Anterior cingulate cortex (tissue), 58 donors: ENCODE measurements around the gene TIGD4.
"Not testable (repeated sequence)": the region's sequence is repeated elsewhere in the genome, so short reads cannot be mapped to it uniquely, and the experiment has no call there.

Experiments used
- DNase-seq, 58 donors: peaks; one replicate each; lab custom pipeline; 2025; lab: John Stamatoyannopoulos, UW

TIGD4 gene

GRCh38 chr4:152784490-152785350, 5.2 kb upstream of the TIGD4 start:
- DNase-seq: no peak

- peak in 28 of 58 donors; percentile 14 to 71 (median 51) for DNase-seq
Measured at GRCh38 chr4:152780267-152780778, 793 bp upstream of the TIGD4 start.

GRCh38 chr4:152778656-152779512, 646 bp downstream of the TIGD4 start:
- peak in 28 of 58 donors; percentile 4 to 62 (median 39) for DNase-seq

DNA sequence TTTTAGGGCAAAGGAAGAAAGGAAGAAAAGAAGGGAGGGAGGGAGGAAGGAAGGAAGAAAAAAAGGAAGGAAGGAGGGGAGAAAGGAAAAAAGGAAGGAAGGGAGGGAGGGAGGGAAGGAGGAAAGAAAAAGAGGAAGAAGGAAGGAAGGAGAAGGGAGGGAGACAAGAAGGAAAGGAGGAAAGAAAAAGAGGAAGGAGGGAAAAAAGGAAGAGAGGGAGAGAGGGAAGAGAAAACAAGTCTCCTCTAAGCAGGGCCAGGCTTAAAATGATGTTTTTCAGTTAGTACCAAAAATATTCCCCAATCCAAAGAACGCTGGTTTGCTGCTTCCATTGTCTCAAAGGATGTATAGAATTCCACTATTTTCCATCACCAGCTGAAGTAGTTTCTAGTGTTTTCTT, 2.0 kb downstream of the TIGD4 start:
- DNase-seq: no peak

- DNase-seq: no peak
Measured at GRCh38 chr4:152776352-152776751, 3.2 kb downstream of the TIGD4 start.

DNA sequence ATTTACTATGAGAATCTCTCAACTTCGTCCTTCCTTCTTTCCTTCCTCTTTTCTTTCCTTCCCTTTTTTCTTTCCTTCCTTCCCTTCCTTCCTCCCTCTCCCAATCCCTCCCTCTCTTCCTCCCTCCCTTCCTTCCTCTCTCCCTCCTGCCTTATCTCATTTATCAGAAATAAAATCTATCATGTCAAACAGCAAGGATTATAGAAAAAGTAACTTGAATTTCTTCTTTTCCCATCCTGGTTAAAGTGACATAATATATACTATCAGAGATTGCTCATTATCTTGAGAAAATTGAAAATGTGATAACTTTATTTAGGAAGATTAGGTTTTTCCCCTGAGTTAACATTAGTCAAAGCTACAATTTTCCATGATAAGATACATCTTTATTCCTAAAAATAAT, 5.6 kb downstream of the TIGD4 start:
- DNase-seq: no peak

DNA sequence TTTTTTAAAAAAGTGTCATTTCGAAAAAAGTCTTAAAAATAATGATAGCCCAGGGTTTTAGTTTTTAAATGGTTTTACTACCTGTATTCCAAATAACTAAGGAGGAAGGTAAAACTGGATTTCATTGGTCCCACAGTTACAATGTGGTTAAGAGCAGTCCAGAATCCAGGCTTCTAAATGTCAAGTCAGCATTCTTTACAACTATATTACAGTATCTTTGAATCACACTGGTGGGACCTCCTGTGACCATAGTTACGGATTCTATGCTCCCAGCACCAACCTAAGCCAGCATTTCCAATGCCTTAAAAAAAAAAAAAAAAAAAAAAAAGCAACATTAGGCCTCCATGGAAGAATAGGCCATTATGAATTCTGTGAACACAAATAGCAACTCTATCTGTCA, 6.2 kb downstream of the TIGD4 start:
- no peak for DNase-seq

- peak in 1 of 58 donors; percentile 19 for DNase-seq
Measured at GRCh38 chr4:152771741-152772533, 7.6 kb downstream of the TIGD4 start.

- not testable (repeated sequence) for DNase-seq
Measured at GRCh38 chr4:152765069-152765737, 14.3 kb downstream of the TIGD4 start.

GRCh38 chr4:152763796-152764195, 15.7 kb downstream of the TIGD4 start:
- DNase-seq: no peak

GRCh38 chr4:152748619-152749018, 30.9 kb downstream of the TIGD4 start:
- no peak for DNase-seq

DNA sequence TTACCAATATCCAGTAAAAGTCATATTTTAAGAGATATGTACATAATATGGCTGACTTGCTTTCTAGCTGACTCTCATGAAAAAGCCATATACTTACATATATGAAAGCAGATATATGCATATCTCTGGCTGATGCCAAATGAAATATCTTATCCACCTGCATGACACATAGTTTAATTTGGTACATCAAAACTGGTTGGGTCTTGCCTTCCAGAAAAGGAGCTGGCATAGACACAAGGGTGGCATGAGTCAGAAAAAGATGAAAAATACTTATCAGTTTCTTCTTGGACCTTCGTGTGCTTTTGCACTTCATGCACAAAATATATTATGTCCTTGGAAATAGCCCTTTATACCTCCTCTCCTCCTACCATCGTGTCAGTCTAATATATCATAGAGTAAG, 32.1 kb downstream of the TIGD4 start:
- no peak for DNase-seq

DNA sequence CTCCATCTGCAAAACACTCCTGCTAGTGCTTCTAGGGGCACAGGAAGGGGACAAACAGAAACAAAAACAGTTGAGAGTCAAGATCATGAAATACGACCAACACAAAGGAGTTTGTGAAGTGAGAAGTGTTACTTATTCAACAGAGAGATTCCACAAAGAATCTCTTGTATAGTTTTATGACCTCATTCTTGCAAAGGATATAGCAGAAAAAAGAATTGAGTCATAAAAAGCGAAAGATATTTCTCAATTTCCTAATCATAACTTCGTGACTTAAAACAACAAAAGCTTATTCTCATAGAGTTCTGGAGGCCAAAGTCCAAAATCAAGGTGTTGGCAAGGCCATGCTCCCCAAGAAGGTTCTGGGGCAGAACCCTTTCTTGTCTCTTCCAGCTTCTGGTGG, 40.7 kb downstream of the TIGD4 start:
- DNase-seq: no peak

- no peak for DNase-seq
Measured at GRCh38 chr4:152735906-152736305, 43.6 kb downstream of the TIGD4 start.

GRCh38 chr4:152735396-152735859, 44.1 kb downstream of the TIGD4 start:
- peak in 1 of 58 donors; percentile 8 for DNase-seq

DNA sequence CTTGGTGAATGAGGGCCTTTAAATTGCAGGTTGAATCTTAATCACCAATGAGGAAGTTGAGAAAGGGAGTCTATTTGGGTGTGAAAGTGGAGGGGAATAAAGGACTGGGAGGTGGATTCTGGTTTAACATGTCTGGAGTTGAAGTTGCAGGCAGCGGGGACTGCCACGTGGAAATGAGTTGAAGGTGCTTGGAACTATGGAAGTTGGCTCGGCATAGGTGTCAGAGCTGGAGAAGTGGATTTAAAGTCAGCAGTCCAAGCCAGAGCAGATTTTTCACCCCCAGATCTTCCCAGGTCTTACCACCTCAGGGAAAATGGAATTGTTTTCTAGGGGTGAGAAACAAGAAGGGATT, 44.9 kb downstream of the TIGD4 start:
- no peak for DNase-seq

GRCh38 chr4:152734015-152734698, 45.4 kb downstream of the TIGD4 start:
- peak in 1 of 58 donors; percentile 17 for DNase-seq

DNA sequence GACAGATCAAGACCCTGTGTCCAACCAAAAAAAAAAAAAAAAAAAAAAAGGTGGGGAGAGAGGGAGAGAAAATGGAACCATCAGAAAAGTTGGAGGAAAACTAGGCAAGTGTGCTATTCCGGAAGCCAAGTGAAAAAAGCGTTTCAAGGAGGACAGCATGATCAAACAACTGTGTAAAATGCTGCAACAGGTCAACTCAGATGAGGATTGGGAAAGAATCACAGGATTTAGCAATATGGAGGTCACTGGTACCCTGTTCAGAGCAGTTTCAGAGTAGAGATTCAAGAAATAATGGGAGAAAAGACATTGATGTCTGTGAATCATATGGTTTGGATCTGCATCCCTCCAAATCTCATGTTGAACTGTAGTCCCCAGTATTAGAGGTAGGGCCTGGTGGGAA, 47.5 kb downstream of the TIGD4 start:
- no peak for DNase-seq

DNA sequence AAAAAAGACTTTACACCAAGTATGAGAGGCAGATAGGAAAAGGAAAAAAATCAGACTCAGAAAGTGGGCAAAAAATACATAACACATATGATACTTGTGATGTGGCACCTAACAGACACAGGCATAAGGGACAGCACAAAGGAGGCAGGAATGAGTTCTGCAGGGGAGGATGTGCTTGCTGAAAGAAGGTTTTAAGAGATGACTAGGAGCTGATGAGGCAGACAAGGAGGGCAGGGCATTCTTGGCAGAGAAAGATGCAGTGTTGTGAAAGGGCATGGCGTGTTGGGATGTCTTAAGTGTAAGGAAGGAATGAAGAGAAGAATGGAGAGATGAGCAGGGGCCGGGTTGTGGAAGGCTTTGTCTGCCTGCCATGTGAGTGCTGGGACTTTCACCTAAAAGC, 50.1 kb downstream of the TIGD4 start:
- no peak for DNase-seq
